Sigmoid colon (tissue), 3 donors: ENCODE results near the gene TUBA3C.

Experiments used
- POLR2A ChIP-seq, 2 donors: fragments of 450-650 bp; IDR thresholded peaks; one replicate each; pipeline ENCODE4 v1.6.1; 2016; ENCODE audit warnings: antibody characterized with exemption in 2 of 2, mild to moderate bottlenecking in 2 of 2, moderate library complexity in 2 of 2
- TF ChIP-seq, protein P1 (sequence below), 4 experiments: fragments of 450-650 bp in 3 of 4; fragments of 200-600 bp in 1 of 4; IDR thresholded peaks; one replicate each; pipeline ENCODE4 v1.5.1; 2016 to 2019; ENCODE audit warnings: antibody characterized with exemption in 4 of 4, mild to moderate bottlenecking in 3 of 4, moderate library complexity in 2 of 4

DNA sequence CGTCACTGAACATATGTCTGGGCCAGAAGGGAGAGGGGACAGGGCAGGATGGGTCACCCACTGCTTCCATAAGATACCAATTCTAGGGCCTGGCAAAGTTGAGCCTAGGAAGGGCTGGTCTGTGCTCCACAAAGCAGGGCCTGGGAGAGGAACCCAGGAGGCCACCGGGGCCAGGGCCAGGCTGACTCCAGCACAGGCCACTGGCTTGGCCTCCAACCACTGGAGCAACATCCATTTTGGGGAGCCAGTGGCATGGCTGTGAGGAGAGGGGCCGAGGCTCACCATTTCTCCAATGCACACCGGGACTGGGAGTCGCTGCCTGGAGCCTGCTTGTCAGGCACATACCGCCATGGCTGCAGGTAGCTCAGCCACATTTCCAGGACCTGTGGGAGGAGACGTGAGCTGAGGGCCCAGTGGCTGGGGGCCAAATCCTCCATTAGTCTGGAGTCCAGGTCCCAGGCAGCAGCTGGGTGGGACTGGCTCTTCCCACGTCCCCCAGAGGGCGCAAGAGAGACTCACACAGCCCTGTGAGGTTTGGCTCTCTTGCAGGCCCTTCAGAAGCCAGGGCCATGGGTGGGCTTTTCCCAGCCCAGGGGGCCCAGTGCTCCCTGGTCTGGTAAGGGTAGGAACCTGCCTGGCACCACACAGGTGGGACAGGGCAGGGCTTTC, 27.7 kb downstream of the TUBA3C start:
- TF ChIP-seq, protein P1, sequence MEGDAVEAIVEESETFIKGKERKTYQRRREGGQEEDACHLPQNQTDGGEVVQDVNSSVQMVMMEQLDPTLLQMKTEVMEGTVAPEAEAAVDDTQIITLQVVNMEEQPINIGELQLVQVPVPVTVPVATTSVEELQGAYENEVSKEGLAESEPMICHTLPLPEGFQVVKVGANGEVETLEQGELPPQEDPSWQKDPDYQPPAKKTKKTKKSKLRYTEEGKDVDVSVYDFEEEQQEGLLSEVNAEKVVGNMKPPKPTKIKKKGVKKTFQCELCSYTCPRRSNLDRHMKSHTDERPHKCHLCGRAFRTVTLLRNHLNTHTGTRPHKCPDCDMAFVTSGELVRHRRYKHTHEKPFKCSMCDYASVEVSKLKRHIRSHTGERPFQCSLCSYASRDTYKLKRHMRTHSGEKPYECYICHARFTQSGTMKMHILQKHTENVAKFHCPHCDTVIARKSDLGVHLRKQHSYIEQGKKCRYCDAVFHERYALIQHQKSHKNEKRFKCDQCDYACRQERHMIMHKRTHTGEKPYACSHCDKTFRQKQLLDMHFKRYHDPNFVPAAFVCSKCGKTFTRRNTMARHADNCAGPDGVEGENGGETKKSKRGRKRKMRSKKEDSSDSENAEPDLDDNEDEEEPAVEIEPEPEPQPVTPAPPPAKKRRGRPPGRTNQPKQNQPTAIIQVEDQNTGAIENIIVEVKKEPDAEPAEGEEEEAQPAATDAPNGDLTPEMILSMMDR (IDR thresholded peaks at IDR 0.05) = no peak
- TF ChIP-seq POLR2A (IDR thresholded peaks at IDR 0.05) = no peak
